ENCODE measurements around the gene EIF3A.
"Not testable (repeated sequence)": the region's sequence is repeated elsewhere in the genome, so short reads cannot be mapped to it uniquely, and the experiment has no call there.

The EIF3A gene

GRCh38 chr10:119049361-119049760, 31.3 kb downstream of the EIF3A start:
- no peak for DNase-seq (ENCODE audit: low read depth)

- no peak for DNase-seq (ENCODE audit: low read depth)
Observed at GRCh38 chr10:119045561-119045960, 35.1 kb downstream of the EIF3A start.

- no peak for DNase-seq (ENCODE audit: low read depth)
Observed at GRCh38 chr10:119042169-119042568, 38.4 kb downstream of the EIF3A start.

- no peak for DNase-seq (ENCODE audit: low read depth)
Observed at GRCh38 chr10:119041326-119041725, 39.3 kb downstream of the EIF3A start.

- no peak for DNase-seq (ENCODE audit: low read depth)
Observed at GRCh38 chr10:119039161-119039560, 41.5 kb downstream of the EIF3A start.

GRCh38 chr10:119031496-119032059, 49.0 kb downstream of the EIF3A start:
- DNase-seq (ENCODE audit: low read depth) = no peak

- DNase-seq (ENCODE audit: low read depth) = peak; percentile 71
Observed at GRCh38 chr10:119030421-119031250, 50.0 kb downstream of the EIF3A start.

- no peak for DNase-seq (ENCODE audit: low read depth)
Observed at GRCh38 chr10:119029613-119030420, 50.8 kb downstream of the EIF3A start, which contains the start of gene NANOS1. Gene NANOS1, plus strand, starts transcription at chr10:119029714. Its CDS starts 88 bp downstream, at chr10:119029802.

GRCh38 chr10:119028900-119029612, 51.6 kb downstream of the EIF3A start:
- peak; percentile 87 for DNase-seq (ENCODE audit: low read depth)

- not testable (repeated sequence) for DNase-seq (ENCODE audit: low read depth)
Observed at GRCh38 chr10:119028445-119028899, 52.1 kb downstream of the EIF3A start.

- no peak for DNase-seq (ENCODE audit: low read depth)
Observed at GRCh38 chr10:119026301-119027110, 54.1 kb downstream of the EIF3A start.

- DNase-seq (ENCODE audit: low read depth) = no peak
Observed at GRCh38 chr10:119025776-119026175, 54.8 kb downstream of the EIF3A start.

- DNase-seq (ENCODE audit: low read depth) = peak; percentile 86
Observed at GRCh38 chr10:119025336-119025735, 55.3 kb downstream of the EIF3A start.

GRCh38 chr10:119024882-119025281, 55.7 kb downstream of the EIF3A start:
- peak; percentile 49 for DNase-seq (ENCODE audit: low read depth)

GRCh38 chr10:119023553-119023868, 57.1 kb downstream of the EIF3A start:
- no peak for DNase-seq (ENCODE audit: low read depth)

GRCh38 chr10:119022846-119023552, 57.6 kb downstream of the EIF3A start:
- peak; percentile 77 for DNase-seq (ENCODE audit: low read depth)

- peak; percentile 58 for DNase-seq (ENCODE audit: low read depth)
Observed at GRCh38 chr10:119020627-119020946, 60.0 kb downstream of the EIF3A start.

- no peak for DNase-seq (ENCODE audit: low read depth)
Observed at GRCh38 chr10:119007211-119007574, 73.4 kb downstream of the EIF3A start.

- peak; percentile 93 for DNase-seq (ENCODE audit: low read depth)
Observed at GRCh38 chr10:119006451-119007210, 74.0 kb downstream of the EIF3A start.

All from ELR (cell line).